GM12865 (cell line): ENCODE measurements around the gene PRDM10.
A peak's percentile ranks its signal among the peaks of the same experiment; 100 is the strongest.

Source experiments
- DNase-seq: peaks from one replicate; pipeline ENCODE4 v3.0.0; 2010; ENCODE audit warnings: low read depth
- H3K4me3 ChIP-seq: 2 replicates; pipeline ENCODE4 v1.5.1; 2011; ENCODE audit warnings: mild to moderate bottlenecking, low read depth, low read length, control low read depth
- TF ChIP-seq, protein P1 (sequence below): IDR thresholded peaks from 2 replicates; pipeline ENCODE4 v1.5.1; 2011; ENCODE audit warnings: low read length, control low read depth, low read depth, inconsistent platforms; ENCODE audit not compliant: insufficient read depth; ENCODE audit errors: missing control alignments

The PRDM10 gene

GRCh38 chr11:129995163-129995562, 7.5 kb downstream of the PRDM10 start:
- H3K4me3 ChIP-seq, result no peak overlapping the region
- TF ChIP-seq, protein P1, sequence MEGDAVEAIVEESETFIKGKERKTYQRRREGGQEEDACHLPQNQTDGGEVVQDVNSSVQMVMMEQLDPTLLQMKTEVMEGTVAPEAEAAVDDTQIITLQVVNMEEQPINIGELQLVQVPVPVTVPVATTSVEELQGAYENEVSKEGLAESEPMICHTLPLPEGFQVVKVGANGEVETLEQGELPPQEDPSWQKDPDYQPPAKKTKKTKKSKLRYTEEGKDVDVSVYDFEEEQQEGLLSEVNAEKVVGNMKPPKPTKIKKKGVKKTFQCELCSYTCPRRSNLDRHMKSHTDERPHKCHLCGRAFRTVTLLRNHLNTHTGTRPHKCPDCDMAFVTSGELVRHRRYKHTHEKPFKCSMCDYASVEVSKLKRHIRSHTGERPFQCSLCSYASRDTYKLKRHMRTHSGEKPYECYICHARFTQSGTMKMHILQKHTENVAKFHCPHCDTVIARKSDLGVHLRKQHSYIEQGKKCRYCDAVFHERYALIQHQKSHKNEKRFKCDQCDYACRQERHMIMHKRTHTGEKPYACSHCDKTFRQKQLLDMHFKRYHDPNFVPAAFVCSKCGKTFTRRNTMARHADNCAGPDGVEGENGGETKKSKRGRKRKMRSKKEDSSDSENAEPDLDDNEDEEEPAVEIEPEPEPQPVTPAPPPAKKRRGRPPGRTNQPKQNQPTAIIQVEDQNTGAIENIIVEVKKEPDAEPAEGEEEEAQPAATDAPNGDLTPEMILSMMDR, result no peak
- DNase-seq, result no peak

DNA sequence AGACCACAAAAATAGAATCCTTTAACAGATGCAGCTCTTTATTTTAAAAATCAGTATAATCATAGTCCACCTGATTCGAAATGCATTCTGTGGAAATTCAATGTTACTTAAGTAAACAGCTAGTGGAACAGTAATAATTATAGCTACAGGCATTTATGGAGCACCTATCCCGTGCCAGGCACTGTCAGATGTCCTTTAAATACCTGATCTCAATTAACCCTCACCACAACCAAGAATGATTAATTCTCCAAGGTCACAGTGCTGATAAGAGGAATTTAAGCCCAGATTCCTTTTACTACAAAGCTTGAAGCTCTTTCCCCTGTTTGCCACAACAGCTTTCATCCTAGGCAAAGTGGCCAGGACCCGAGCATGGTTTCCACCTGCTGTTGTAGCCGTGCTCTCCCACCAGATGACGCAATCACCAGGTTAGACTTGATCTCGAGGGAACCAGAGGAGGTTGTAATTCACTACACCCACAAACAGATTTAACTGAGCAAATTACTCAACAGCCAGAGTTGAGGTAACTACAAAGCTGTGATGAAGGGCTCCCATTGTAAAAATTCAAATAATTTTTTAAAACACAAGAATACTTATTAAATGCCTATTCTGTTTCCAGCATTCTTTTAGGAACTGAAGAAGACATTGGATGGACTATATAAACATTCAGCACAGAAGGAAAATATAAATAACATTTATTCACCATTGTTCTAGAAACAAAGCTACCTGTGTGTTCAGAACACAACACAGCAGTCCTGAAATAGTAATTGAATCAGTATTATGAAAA, 10.3 kb downstream of the PRDM10 start:
- H3K4me3 ChIP-seq, result no peak overlapping the region
- peak; percentile 54 for DNase-seq
- TF ChIP-seq, protein P1, result peak; percentile 55

GRCh38 chr11:129989149-129989813, 13.4 kb downstream of the PRDM10 start:
- no peak overlapping the region for H3K4me3 ChIP-seq
- DNase-seq, result no peak
- TF ChIP-seq, protein P1, result no peak

DNA sequence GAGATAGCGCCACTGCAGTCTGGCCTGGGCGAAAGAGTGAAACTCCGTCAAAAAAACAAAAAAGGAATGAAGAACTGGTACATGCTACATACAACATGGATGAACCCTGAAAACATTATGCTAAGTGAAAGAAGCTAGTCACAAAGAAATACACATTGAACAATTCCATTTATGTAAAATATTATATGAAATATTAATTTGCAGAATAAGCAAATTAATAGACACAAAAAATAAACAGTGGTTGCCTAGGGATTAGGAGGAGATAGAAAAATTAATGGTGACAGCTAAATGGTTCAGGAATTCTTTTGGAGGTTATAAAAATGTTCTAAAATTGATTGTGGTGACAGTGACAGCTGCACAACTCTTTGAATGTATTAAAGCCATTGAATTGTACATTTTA, 14.7 kb downstream of the PRDM10 start:
- TF ChIP-seq, protein P1, result no peak
- no peak overlapping the region for H3K4me3 ChIP-seq
- DNase-seq, result no peak

DNA sequence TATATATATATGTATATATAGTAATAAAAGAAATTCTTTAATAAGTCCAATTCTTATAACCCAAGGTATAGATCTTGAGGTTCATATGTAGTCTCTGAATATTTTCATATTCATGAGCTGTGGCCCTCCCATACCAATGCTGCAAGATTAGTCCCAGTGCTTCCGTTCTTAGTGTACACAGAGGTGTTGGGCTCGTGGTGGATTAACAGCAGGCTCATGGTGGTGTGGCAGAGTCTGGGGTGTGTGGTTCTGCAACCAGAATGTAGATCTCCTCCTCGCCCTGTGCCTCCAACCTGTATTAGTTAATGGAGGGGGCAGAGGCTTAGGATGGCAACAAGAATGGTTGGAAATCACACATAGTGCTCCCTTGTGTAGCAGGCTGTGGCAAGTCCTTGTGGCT, 16.8 kb downstream of the PRDM10 start:
- H3K4me3 ChIP-seq, result no peak overlapping the region
- TF ChIP-seq, protein P1, result no peak
- no peak for DNase-seq

GRCh38 chr11:129980086-129980485, 22.5 kb downstream of the PRDM10 start:
- DNase-seq, result no peak
- TF ChIP-seq, protein P1, result no peak
- no peak overlapping the region for H3K4me3 ChIP-seq
